GM23338 (cell line): ENCODE measurements around the gene PNPO. TPM values are rescaled to one million over a fixed set of nuclear protein-coding genes. Genes with fewer than 3 reads are reported as not detected.

ENCODE experiments used
- ATAC-seq: fragments of 200-7000 bp; cut with Tn5 transposase; 3 replicates; pipeline ENCODE4 v1.9.1; 2020
- DNase-seq: peaks from one replicate; pipeline ENCODE4 v3.0.0-alpha.2; 2015; ENCODE audit warnings: low spot score
- H2AFZ ChIP-seq: fragments of 200-600 bp; sonication (generic); 2 replicates; pipeline ENCODE4 v1.8.0; 2016; ENCODE audit warnings: antibody characterized with exemption, mild to moderate bottlenecking, moderate library complexity
- H3F3A ChIP-seq: fragments of 200-600 bp; sonication (generic); replicated peaks from 2 replicates; pipeline ENCODE4 v1.8.0; 2017; ENCODE audit warnings: antibody characterized with exemption, mixed run types, low read depth
- H3K27ac ChIP-seq: fragments of 200-600 bp; sonication (generic); 2 replicates; pipeline ENCODE4 v1.6.1; 2016; ENCODE audit warnings: low read depth
- H3K27me3 ChIP-seq: fragments of 200-600 bp; sonication (generic); 2 replicates; pipeline ENCODE4 v1.8.0; 2016; ENCODE audit warnings: mild to moderate bottlenecking, mixed run types, moderate library complexity; ENCODE audit not compliant: insufficient read depth
- H3K36me3 ChIP-seq: fragments of 200-600 bp; sonication (generic); 2 replicates; pipeline ENCODE4 v1.8.0; 2016; ENCODE audit warnings: mild to moderate bottlenecking; ENCODE audit not compliant: insufficient read depth
- H3K4me1 ChIP-seq: fragments of 200-600 bp; sonication (generic); 2 replicates; pipeline ENCODE4 v1.8.0; 2016; ENCODE audit warnings: mild to moderate bottlenecking, moderate library complexity; ENCODE audit not compliant: insufficient read depth
- H3K4me2 ChIP-seq: fragments of 200-600 bp; sonication (generic); 2 replicates; pipeline ENCODE4 v1.7.1; 2017; ENCODE audit warnings: mixed run types
- H3K4me3 ChIP-seq: fragments of 200-600 bp; sonication (generic); 2 replicates; pipeline ENCODE4 v1.6.1; 2016; ENCODE audit warnings: mixed run types
- H3K79me2 ChIP-seq: fragments of 200-600 bp; sonication (generic); replicated peaks from 2 replicates; pipeline ENCODE4 v1.8.0; 2017; ENCODE audit warnings: mild to moderate bottlenecking; ENCODE audit not compliant: insufficient read depth
- H3K9me2 ChIP-seq: fragments of 200-600 bp; sonication (generic); 2 replicates; pipeline ENCODE4 v1.8.0; 2017; ENCODE audit not compliant: insufficient read depth
- H4K20me1 ChIP-seq: fragments of 200-600 bp; sonication (generic); replicated peaks from 2 replicates; pipeline ENCODE4 v1.8.0; 2017; ENCODE audit warnings: mild to moderate bottlenecking; ENCODE audit not compliant: insufficient read depth
- H3K27ac Mint-ChIP-seq: 2 replicates; pipeline ENCODE4 v1.8.0; 2020; ENCODE audit warnings: inconsistent platforms, mild to moderate bottlenecking, moderate library complexity, mixed read lengths
- H3K27me3 Mint-ChIP-seq: 3 replicates; pipeline ENCODE4 v1.8.0; 2022; ENCODE audit warnings: low read depth, mild to moderate bottlenecking, moderate library complexity, mixed read lengths, inconsistent platforms; ENCODE audit not compliant: insufficient read depth, poor library complexity
- H3K36me3 Mint-ChIP-seq: 3 replicates; pipeline ENCODE4 v1.8.0; 2021; ENCODE audit warnings: low read depth, mild to moderate bottlenecking, inconsistent platforms, moderate library complexity, mixed read lengths
- H3K4me1 Mint-ChIP-seq: 3 replicates; pipeline ENCODE4 v1.8.0; 2020; ENCODE audit warnings: mild to moderate bottlenecking, inconsistent platforms, mixed read lengths
- H3K4me3 Mint-ChIP-seq: 3 replicates; pipeline ENCODE4 v1.8.0; 2021; ENCODE audit warnings: moderate library complexity, mild to moderate bottlenecking, inconsistent platforms, mixed read lengths
- H3K9me3 Mint-ChIP-seq: 3 replicates; pipeline ENCODE4 v1.8.0; 2020; ENCODE audit warnings: moderate library complexity, mild to moderate bottlenecking, inconsistent platforms, mixed read lengths
- CREB1 ChIP-seq: fragments of 250-450 bp; sonication (Bioruptor Pico); IDR thresholded peaks from 2 replicates; pipeline ENCODE4 v1.5.0; 2020; ENCODE audit warnings: low read depth, mild to moderate bottlenecking, moderate library complexity
- EZH2 ChIP-seq: fragments of 200-600 bp; sonication (generic); IDR thresholded peaks from one replicate; pipeline ENCODE4 v1.8.0; 2017; ENCODE audit warnings: antibody characterized with exemption, mild to moderate bottlenecking, low read depth; ENCODE audit not compliant: unreplicated experiment
- EZH2phosphoT487 ChIP-seq: fragments of 200-600 bp; sonication (generic); IDR thresholded peaks from one replicate; pipeline ENCODE4 v1.8.1; 2018; ENCODE audit warnings: antibody characterized with exemption; ENCODE audit not compliant: unreplicated experiment
- POLR2AphosphoS5 ChIP-seq: IDR thresholded peaks from 2 replicates; pipeline ENCODE4 v1.6.1; 2016; ENCODE audit warnings: antibody characterized with exemption, low read depth
- STAT1 ChIP-seq: IDR thresholded peaks from one replicate; pipeline ENCODE4 v1.6.1; 2016; ENCODE audit warnings: antibody characterized with exemption; ENCODE audit not compliant: unreplicated experiment
- ZNF114 ChIP-seq: fragments of 250-450 bp; sonication (Bioruptor Pico); IDR thresholded peaks from 2 replicates; pipeline ENCODE4 v1.5.0; 2020; ENCODE audit warnings: mild to moderate bottlenecking, moderate library complexity
- ZNF331 ChIP-seq: fragments of 250-450 bp; sonication (Bioruptor Pico); IDR thresholded peaks from 2 replicates; pipeline ENCODE4 v1.5.0; 2020; ENCODE audit warnings: low read depth, mild to moderate bottlenecking, moderate library complexity
- polyA plus RNA-seq: library from polyadenylated mRNA; unstranded; fragments of >200 nt; fragmentation: Nextera tagmentation; extraction: Ambion mirVana; gene quantifications from 2 replicates; pipeline ENCODE4 v1.2.1, GENCODE V29; 2016
- total RNA-seq: library from RNA; depleted of rRNA; stranded (reverse); fragments of >200 nt; shearing (Covaris generic); gene quantifications from 2 replicates; pipeline ENCODE4 v1.2.3, GENCODE V29; 2014
- TF ChIP-seq, protein P1 (sequence below): fragments of 250-450 bp; sonication (Bioruptor Pico); IDR thresholded peaks from 2 replicates; pipeline ENCODE4 v1.5.0; 2020; ENCODE audit warnings: mild to moderate bottlenecking, moderate library complexity

Gene PNPO
- total and polyA plus RNA-seq, 2 experiments from 2014 or later, result 5.0 to 12.7 TPM

DNA sequence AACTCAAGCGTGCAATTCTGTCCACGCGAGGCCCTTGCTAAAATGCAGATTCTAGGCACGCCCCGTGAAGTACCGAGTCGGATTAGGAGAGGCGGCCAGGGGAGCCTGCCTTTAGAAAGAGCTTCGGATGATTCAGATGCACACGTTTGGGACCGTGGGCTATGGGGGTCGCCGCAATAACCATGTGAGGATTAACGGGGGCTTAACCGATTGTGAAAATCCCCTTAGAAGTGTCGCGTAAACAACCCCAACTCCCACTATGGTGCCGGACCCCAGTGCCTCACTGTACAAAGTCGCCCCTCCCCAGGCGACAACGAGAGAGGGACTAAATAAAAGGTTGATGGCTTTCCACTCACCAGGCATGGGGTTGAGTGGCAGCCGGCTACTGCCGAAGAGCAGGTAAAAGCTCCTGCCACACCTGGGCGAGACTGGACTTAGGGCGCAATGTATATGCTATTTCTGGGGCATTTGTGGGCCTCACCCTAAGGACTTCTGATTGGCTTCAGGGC lies 46.0 kb upstream of the PNPO start:
- Histone ChIP-seq H3K4me3 (peak overlapping the region; percentile 61), H3F3A (no peaks in the 10 kb centered on the region), H3K27ac (0 out of 2 replicates have a peak overlapping the region, but pooled peaks have one; percentile 22), H3K27me3 (no peaks in the 10 kb centered on the region), H4K20me1 (no peaks in the 10 kb centered on the region), H2AFZ (peak overlapping the region; percentile 68), H3K4me1 (peaks cover 20% of the 10 kb centered on the region), H3K36me3 (no peaks in the 10 kb centered on the region), H3K4me2 (peak overlapping the region; percentile 89), H3K9me2 (no peaks in the 10 kb centered on the region), H3K79me2 (peaks cover 22% of the 10 kb centered on the region)
- Mint-ChIP-seq H3K4me1 (peaks cover 30% of the 10 kb centered on the region), H3K27ac (peak overlapping the region; percentile 96), H3K4me3 (peak overlapping the region; percentile 96), H3K36me3 (no peaks in the 10 kb centered on the region; the same call in 2 of the 3 replicates), H3K9me3 (no peaks in the 10 kb centered on the region; the same call in 2 of the 3 replicates), H3K27me3 (peaks cover 11% of the 10 kb centered on the region)
- DNase-seq (no peak), ATAC-seq (no peak)
- TF ChIP-seq ZNF331 (CRISPR knock-in tag) (no peak), STAT1 (no peak), EZH2phosphoT487 (no peak), POLR2AphosphoS5 (peak; percentile 95), CREB1 (CRISPR knock-in tag) (no peak), ZNF114 (CRISPR knock-in tag) (no peak), EZH2 (no peak)
- TF ChIP-seq, protein P1, sequence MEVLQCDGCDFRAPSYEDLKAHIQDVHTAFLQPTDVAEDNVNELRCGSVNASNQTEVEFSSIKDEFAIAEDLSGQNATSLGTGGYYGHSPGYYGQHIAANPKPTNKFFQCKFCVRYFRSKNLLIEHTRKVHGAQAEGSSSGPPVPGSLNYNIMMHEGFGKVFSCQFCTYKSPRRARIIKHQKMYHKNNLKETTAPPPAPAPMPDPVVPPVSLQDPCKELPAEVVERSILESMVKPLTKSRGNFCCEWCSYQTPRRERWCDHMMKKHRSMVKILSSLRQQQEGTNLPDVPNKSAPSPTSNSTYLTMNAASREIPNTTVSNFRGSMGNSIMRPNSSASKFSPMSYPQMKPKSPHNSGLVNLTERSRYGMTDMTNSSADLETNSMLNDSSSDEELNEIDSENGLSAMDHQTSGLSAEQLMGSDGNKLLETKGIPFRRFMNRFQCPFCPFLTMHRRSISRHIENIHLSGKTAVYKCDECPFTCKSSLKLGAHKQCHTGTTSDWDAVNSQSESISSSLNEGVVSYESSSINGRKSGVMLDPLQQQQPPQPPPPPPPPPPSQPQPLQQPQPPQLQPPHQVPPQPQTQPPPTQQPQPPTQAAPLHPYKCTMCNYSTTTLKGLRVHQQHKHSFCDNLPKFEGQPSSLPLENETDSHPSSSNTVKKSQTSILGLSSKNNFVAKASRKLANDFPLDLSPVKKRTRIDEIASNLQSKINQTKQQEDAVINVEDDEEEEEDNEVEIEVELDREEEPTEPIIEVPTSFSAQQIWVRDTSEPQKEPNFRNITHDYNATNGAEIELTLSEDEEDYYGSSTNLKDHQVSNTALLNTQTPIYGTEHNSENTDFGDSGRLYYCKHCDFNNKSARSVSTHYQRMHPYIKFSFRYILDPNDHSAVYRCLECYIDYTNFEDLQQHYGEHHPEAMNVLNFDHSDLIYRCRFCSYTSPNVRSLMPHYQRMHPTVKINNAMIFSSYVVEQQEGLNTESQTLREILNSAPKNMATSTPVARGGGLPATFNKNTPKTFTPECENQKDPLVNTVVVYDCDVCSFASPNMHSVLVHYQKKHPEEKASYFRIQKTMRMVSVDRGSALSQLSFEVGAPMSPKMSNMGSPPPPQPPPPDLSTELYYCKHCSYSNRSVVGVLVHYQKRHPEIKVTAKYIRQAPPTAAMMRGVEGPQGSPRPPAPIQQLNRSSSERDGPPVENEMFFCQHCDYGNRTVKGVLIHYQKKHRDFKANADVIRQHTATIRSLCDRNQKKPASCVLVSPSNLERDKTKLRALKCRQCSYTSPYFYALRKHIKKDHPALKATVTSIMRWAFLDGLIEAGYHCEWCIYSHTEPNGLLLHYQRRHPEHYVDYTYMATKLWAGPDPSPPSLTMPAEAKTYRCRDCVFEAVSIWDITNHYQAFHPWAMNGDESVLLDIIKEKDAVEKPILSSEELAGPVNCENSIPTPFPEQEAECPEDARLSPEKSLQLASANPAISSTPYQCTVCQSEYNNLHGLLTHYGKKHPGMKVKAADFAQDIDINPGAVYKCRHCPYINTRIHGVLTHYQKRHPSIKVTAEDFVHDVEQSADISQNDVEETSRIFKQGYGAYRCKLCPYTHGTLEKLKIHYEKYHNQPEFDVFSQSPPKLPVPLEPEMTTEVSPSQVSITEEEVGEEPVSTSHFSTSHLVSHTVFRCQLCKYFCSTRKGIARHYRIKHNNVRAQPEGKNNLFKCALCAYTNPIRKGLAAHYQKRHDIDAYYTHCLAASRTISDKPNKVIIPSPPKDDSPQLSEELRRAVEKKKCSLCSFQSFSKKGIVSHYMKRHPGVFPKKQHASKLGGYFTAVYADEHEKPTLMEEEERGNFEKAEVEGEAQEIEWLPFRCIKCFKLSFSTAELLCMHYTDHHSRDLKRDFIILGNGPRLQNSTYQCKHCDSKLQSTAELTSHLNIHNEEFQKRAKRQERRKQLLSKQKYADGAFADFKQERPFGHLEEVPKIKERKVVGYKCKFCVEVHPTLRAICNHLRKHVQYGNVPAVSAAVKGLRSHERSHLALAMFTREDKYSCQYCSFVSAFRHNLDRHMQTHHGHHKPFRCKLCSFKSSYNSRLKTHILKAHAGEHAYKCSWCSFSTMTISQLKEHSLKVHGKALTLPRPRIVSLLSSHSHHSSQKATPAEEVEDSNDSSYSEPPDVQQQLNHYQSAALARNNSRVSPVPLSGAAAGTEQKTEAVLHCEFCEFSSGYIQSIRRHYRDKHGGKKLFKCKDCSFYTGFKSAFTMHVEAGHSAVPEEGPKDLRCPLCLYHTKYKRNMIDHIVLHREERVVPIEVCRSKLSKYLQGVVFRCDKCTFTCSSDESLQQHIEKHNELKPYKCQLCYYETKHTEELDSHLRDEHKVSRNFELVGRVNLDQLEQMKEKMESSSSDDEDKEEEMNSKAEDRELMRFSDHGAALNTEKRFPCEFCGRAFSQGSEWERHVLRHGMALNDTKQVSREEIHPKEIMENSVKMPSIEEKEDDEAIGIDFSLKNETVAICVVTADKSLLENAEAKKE, result no peak
